Breast epithelium (tissue), 3 donors: ENCODE measurements around the gene SLC43A1.

Experiments
- POLR2AphosphoS5 ChIP-seq, 3 donors: sonication (generic); formaldehyde crosslinking; IDR thresholded peaks; one replicate each; pipeline ENCODE4 v1.6.1; 2017; ENCODE audit warnings: antibody characterized with exemption in 3 of 3
- TF ChIP-seq, protein P1 (sequence below), 3 donors: fragments of 450-650 bp; IDR thresholded peaks; one replicate each; pipeline ENCODE4 v1.5.1; 2016 to 2017; ENCODE audit warnings: antibody characterized with exemption in 3 of 3, mild to moderate bottlenecking in 3 of 3, moderate library complexity in 3 of 3

DNA sequence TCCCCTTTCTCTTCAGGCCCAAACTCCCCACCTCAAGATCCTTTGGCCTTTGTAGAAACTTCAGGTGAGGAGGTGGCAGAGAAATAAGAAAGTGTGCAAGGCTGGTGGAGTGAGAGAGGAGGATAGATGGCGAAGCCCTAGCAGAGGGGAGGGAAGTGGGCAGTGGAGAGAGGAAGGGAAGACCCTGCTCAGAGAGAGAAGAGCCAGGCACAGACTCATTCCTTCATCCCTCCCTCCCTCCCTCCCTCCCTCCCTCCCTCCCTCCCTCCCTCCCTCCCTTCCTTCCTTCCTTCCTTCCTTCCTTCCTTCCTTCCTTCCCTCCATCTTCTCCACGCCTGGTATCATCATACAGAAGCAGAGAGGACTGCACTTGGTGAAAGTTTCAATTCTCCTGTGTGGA lies 34.2 kb downstream of the SLC43A1 start:
- no peak for TF ChIP-seq POLR2AphosphoS5 (IDR thresholded peaks at IDR 0.05)
- TF ChIP-seq, protein P1, sequence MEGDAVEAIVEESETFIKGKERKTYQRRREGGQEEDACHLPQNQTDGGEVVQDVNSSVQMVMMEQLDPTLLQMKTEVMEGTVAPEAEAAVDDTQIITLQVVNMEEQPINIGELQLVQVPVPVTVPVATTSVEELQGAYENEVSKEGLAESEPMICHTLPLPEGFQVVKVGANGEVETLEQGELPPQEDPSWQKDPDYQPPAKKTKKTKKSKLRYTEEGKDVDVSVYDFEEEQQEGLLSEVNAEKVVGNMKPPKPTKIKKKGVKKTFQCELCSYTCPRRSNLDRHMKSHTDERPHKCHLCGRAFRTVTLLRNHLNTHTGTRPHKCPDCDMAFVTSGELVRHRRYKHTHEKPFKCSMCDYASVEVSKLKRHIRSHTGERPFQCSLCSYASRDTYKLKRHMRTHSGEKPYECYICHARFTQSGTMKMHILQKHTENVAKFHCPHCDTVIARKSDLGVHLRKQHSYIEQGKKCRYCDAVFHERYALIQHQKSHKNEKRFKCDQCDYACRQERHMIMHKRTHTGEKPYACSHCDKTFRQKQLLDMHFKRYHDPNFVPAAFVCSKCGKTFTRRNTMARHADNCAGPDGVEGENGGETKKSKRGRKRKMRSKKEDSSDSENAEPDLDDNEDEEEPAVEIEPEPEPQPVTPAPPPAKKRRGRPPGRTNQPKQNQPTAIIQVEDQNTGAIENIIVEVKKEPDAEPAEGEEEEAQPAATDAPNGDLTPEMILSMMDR (IDR thresholded peaks at IDR 0.05): no peak
